GM12878 (cell line): ENCODE data around the gene DDX23. TPM values are rescaled to one million over a fixed set of nuclear protein-coding genes. Genes with fewer than 3 reads are reported as not detected.

Source experiments
- CBFB ChIP-seq: IDR thresholded peaks from 2 replicates; pipeline ENCODE4 v1.6.1; 2016; ENCODE audit warnings: antibody characterized with exemption, low read depth
- HSF1 ChIP-seq: fragments of 150-350 bp; IDR thresholded peaks from 2 replicates; pipeline ENCODE4 v1.6.1; 2014; ENCODE audit warnings: mild to moderate bottlenecking, low read depth, low read length
- SMAD1 ChIP-seq: fragments of 450-650 bp; IDR thresholded peaks from 2 replicates; pipeline ENCODE4 v1.6.1; 2018; ENCODE audit warnings: mild to moderate bottlenecking, low read depth; ENCODE audit not compliant: partially characterized antibody
- ZNF592 ChIP-seq: fragments of 450-650 bp; IDR thresholded peaks from 2 replicates; pipeline ENCODE4 v1.6.1; 2017; ENCODE audit warnings: mild to moderate bottlenecking, moderate library complexity
- polyA plus RNA-seq, 11 experiments: library from polyadenylated mRNA; depleted of rRNA in 4 of 11; unstranded in 6 of 11; stranded (reverse) in 5 of 11; fragments of >200 nt; fragmentation: Nextera tagmentation in 4 of 11; fragmentation: Illumina TruSeq in 1 of 11; extraction: Ambion mirVana in 4 of 11; extraction: Trizol in 1 of 11; gene quantifications; 1 replicate in 1 of 11; 2 replicates in 10 of 11; pipeline versions ENCODE4 v1.2.1 to v1.2.3, GENCODE V29; 2011 to 2016; ENCODE audit warnings: inconsistent platforms in 2 of 11, missing spikeins in 2 of 11, low read depth in 1 of 11
- total RNA-seq, 4 experiments: library from RNA; depleted of rRNA in 3 of 4; stranded (reverse); fragments of >200 nt in 3 of 4; fragmentation: Illumina TruSeq in 1 of 4; extraction: Trizol in 1 of 4; gene quantifications; 2 replicates each; pipeline versions ENCODE4 v1.2.1 to v1.2.3, GENCODE V29; 2013 to 2021

The DDX23 gene
- total and polyA plus RNA-seq, 10 of the 15 experiments (the other 5 are each of a cell fraction or from before 2014, with no cell fraction given): 25.8 to 107 (median 77.4) TPM

GRCh38 chr12:48815126-48816110 lies 36.5 kb downstream of the DDX23 start (continued):
- TF ChIP-seq HSF1 (no peak), ZNF592 (no peak), SMAD1 (peak; percentile 19), CBFB (no peak)
